IPS-18c (cell line): ENCODE measurements around the gene PALM.
"Not testable (repeated sequence)": the region's sequence is repeated elsewhere in the genome, so short reads cannot be mapped to it uniquely, and the experiment has no call there.

Experiments
- H3K4me3 ChIP-seq: 2 replicates; pipeline ENCODE4 v1.7.0; 2013; ENCODE audit warnings: low read depth, mild to moderate bottlenecking, low read length, moderate library complexity; ENCODE audit not compliant: insufficient read depth
- H3K9me3 ChIP-seq: one replicate; pipeline ENCODE4 v1.6.1; 2013; ENCODE audit warnings: mild to moderate bottlenecking, low read length, moderate library complexity; ENCODE audit not compliant: control insufficient read depth, insufficient read depth

PALM gene

GRCh38 chr19:740816-741505 lies 32.2 kb downstream of the PALM start:
- not testable (repeated sequence) for H3K9me3 ChIP-seq, H3K4me3 ChIP-seq

DNA sequence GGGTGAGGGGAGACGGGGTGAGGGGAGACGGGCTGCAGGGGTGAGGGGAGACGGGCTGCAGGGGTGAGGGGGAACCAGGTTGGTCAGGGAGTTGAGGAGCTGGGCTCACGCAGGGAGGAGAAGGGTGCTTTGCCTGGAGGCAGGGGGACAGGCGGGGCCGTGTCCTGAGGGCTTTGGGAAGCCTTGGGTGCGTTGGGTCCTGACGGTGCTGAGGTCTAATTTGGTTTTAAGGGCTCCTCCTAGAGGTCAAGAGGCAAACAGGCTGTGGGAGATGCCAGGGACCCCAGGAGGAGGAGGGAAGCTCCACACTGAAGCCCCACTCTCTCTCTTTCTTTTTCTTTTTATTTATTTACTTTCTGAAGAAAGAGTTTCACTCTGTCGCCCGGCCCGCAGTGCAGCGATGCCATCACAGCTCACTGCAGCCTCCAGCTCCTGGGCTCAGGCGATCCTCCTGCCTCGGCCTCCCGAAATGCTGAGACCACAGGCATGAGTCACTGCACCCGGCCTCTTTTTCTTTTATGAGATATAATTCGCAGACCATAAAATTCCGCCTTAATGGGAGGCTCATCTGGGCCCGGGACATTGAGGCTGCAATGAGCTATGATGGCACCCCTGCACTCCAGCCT lies 32.9 kb downstream of the PALM start:
- H3K4me3 ChIP-seq = no peak overlapping the region
- peaks cover 6% of the 10 kb centered on the region for H3K9me3 ChIP-seq

- peaks cover 6% of the 10 kb centered on the region for H3K9me3 ChIP-seq
- no peak overlapping the region for H3K4me3 ChIP-seq
These were observed 33.9 kb downstream of the PALM start for GRCh38 chr19:742540-743075.

DNA sequence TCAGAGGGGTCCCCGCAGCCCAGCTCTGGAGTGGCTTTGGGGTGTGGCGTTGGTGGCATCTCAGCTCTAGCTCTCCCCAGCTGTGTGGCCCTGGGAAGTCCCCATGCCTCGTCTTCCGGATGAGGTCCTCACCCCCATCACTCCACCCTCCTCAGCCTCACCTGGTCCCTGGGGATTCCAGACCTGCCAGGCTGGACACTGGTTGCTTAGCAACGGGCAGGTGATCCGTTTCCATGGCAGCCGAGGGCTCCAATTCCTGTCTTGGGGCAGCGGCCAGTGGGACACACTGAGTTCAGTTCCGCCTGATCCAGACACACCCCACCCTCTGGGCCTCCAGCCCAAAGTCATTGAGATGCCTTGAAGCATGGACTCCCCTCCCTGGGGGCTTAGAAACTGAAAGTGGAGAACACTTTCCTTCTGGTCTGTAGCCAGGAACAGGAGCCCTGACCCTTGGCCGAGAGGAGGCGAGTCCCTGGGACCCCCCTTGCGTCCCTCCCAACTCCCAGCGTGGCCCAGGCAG lies 34.5 kb downstream of the PALM start:
- Histone ChIP-seq H3K4me3 (no peak overlapping the region), H3K9me3 (peaks cover 6% of the 10 kb centered on the region)

- not testable (repeated sequence) for H3K9me3 ChIP-seq, H3K4me3 ChIP-seq
These were observed 36.4 kb downstream of the PALM start for GRCh38 chr19:745138-745537.

DNA sequence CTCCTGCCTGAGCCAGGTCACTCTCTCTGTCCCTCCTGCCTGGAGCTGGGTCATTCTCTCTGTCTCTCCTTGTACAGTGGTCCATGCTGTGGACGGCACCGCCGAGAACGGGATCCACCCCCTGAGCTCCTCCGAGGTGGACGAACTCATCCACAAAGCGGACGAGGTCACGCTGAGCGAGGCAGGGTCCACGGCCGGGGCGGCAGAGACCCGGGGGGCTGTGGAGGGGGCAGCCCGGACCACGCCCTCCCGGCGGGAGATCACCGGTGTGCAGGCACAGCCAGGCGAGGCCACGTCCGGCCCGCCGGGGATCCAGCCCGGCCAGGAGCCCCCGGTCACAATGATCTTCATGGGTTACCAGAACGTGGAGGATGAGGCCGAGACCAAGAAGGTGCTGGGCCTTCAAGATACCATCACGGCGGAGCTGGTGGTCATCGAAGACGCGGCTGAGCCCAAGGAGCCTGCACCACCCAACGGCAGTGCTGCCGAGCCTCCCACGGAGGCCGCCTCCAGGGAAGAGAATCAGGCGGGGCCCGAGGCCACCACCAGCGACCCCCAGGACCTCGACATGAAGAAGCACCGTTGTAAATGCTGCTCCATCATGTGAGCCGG lies 37.6 kb downstream of the PALM start:
- peaks cover 6% of the 10 kb centered on the region for H3K9me3 ChIP-seq
- no peak overlapping the region; the same call in 1 of the 2 replicates for H3K4me3 ChIP-seq

- no peak overlapping the region for H3K4me3 ChIP-seq
- peaks cover 5% of the 10 kb centered on the region for H3K9me3 ChIP-seq
These were observed 38.2 kb downstream of the PALM start for GRCh38 chr19:746956-747355.

DNA sequence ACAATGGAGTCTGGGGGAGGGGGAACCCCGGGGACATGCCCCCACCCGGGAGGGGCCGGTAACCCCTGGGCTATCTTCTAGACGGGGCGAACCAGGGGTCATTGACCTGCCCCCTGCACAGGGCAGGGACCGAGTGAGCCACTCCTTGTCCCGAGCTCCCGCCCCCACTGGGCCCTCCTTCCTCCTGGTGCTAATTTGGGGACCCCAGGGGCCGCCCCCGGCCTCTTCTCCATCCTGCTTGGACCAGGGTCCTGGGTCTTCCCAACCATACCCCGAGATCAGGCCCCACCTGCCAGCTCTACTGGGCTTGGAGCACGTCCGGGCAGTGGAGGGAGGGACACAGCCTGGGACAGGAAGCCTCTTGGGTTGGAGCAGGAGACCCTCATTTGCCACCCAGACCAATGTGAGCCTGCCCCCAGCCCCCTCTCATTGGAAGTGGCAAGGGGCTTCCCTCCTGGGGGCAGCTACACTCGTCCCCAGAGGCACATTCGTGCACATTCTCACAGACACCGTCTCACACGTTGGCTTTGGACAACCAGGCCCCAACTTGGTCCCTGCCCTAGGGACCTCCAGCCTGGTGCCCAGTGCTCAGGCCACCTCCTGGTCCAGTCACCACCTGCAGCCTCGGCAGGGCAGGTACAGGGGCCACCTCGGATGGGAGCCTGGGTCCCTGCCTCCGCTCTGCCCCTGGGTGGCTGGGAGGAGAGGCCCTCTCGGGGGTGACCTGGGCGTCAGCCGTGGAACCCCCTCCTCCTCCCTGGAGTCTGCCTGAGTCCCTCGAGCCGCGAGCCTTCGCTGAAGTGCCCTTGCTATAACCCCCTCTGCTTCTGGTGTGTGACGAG lies 38.9 kb downstream of the PALM start:
- no peak overlapping the region for H3K4me3 ChIP-seq
- H3K9me3 ChIP-seq = peaks cover 5% of the 10 kb centered on the region

GRCh38 chr19:748274-748598 lies 39.5 kb downstream of the PALM start:
- no peak overlapping the region for H3K4me3 ChIP-seq
- H3K9me3 ChIP-seq = peaks cover 7% of the 10 kb centered on the region

DNA sequence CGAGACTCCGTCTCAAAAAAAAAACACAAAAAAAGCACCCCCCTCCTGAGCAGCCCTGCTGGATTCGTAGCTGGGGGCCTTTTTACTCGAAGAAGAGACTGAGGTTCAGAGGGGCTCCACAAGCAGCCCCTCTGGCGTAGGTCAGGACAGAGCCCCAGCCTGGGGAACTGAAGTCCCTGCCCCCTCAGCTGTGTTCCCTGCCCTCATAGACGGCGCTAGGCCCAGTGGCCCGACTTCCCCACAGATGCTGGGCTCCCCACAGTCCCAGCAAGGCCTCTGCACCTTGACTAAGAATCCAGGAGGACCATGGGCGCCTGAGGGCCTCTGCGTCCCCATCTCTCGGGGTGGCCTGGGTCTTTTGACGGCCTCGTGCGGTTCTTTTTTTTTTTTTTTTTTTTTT lies 41.1 kb downstream of the PALM start:
- peaks cover 4% of the 10 kb centered on the region for H3K9me3 ChIP-seq
- H3K4me3 ChIP-seq = no peak overlapping the region

GRCh38 chr19:750640-751423 lies 42.1 kb downstream of the PALM start, which contains the start of gene MISP:
MISP (plus strand) TSS chr19:751112; CDS start chr19:756947, 5,835 bp downstream.
- Histone ChIP-seq H3K4me3 (no peak within 1 kb of the TSS), H3K9me3 (peaks cover 3% of the 10 kb centered on the region)

DNA sequence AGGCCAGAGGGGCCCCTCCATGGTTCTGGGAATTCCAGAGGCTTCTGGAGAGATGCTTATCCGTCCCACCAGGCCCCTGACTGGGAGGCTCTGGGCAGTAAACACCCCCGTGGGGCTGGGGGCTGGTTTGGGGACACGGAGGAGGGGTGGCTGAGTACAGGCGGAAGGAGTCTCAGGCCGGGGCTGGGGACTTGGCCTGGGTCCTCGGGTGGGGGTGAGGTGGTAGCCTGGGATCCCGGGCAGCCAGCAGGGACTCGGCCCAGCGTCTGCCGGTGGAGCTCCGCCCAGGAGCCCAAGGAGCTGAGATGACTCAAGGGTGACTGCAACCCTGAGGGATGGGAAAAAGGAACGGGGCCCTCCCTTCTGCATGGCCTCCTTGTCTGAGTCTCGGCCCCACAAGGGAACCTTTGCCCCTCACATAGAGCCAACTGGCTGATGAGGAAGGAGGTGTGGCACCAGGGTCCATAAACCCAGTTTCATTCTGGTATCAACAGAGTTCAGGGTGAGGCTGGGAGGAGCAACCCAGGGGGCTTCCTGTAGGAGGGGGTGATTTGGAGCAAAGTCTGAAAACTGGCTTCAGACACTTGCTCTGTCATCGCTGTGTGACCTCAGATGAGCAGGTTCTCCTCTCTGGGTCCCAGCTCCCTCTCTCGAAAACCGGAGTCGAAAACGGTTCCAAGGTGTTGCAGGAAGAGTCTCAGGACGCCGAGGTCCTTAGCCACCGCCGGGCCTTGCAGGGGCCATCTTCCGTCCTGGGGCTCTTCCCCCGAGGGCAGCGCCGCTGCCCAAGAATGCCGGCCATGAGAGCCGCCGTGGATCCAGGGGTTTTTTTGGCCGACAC lies 43.0 kb downstream of the PALM start:
- no peak overlapping the region for H3K4me3 ChIP-seq
- H3K9me3 ChIP-seq = peaks cover 3% of the 10 kb centered on the region

GRCh38 chr19:752652-753517 lies 44.1 kb downstream of the PALM start:
- no peak overlapping the region for H3K4me3 ChIP-seq
- peaks cover 3% of the 10 kb centered on the region for H3K9me3 ChIP-seq

- no peak overlapping the region for H3K4me3 ChIP-seq
- H3K9me3 ChIP-seq = peaks cover 3% of the 10 kb centered on the region
These were observed 45.8 kb downstream of the PALM start for GRCh38 chr19:754530-754929.

- Histone ChIP-seq H3K4me3 (no peak overlapping the region), H3K9me3 (peaks cover 3% of the 10 kb centered on the region)
These were observed 46.3 kb downstream of the PALM start for GRCh38 chr19:755063-755462.
